NB4 (cell line): ENCODE measurements around the gene MEPCE.
"Not testable (repeated sequence)": the region's sequence is repeated elsewhere in the genome, so short reads cannot be mapped to it uniquely, and the experiment has no call there.

Experiments used
- DNase-seq: peaks from one replicate; pipeline ENCODE4 v3.0.0; 2010; ENCODE audit warnings: low read depth
- H3K4me3 ChIP-seq: one replicate; pipeline ENCODE4 v1.5.1; 2011; ENCODE audit warnings: mild to moderate bottlenecking, low read depth, low read length, moderate library complexity
- CTCF ChIP-seq: IDR thresholded peaks from one replicate; pipeline ENCODE4 v1.5.1; 2012; ENCODE audit warnings: low read depth, low read length
- MYC ChIP-seq: IDR thresholded peaks from 2 replicates; pipeline ENCODE4 v1.6.1; 2011; ENCODE audit warnings: low read depth, low read length
- POLR2A ChIP-seq: IDR thresholded peaks from 2 replicates; pipeline ENCODE4 v1.6.1; 2011; ENCODE audit warnings: mild to moderate bottlenecking; ENCODE audit not compliant: insufficient read length; ENCODE audit errors: extremely low read depth
- TF ChIP-seq, protein P1 (sequence below): IDR thresholded peaks from 2 replicates; pipeline ENCODE4 v1.6.1; 2011; ENCODE audit warnings: low read depth, low read length

The MEPCE gene

DNA sequence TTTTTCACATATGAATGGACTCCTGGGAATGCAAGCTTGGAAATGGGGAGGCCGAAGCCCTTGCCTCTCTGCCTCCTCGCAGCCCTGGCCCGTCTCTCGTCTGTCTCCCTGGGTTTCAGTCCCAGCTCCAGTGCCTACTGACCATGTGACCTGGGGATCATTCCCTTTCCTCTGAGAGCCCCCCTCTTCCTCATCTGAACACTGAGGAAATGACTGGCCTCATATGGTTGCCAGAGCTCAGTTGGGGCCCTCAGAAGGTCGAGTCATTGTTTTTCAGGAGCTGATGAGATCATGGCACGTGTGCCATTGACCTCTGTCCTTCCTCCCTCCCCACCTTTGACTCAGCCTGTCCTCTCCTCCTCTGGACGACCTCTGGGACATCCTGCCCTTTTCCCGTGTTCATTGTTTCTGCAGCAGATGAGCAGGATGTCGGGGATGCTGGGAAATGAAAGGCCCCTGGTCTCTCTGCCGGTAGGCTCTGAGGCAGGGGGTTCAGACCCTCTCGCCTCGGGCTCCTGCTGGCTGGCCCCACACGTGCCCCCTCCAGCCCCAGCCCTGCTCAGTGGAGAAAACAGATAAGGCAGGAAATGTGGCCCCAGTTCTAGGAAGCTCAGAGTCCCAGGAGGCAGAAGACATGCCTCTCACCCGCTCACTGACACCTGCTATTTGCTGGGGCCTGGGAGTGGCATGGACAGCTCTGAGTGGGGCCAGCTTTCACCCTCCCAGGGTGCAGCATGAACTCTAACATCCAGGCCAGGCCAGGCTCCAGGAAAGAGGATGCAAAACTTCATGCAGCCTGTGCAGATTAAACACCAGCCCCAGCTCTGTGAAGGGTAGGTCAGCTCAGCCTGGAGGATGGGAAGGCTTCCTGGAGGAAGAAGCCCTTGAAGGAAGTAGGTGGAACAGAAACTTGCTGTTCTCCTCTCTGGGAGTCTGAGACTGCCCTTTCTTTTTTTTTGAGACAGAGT is 15.0 kb downstream of the MEPCE start:
- peak; percentile 65; the same call in 1 of the 2 replicates for TF ChIP-seq MYC
- no peak for TF ChIP-seq POLR2A
- TF ChIP-seq, protein P1, sequence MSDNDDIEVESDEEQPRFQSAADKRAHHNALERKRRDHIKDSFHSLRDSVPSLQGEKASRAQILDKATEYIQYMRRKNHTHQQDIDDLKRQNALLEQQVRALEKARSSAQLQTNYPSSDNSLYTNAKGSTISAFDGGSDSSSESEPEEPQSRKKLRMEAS = peak; percentile 79
- no peak for TF ChIP-seq CTCF
- DNase-seq = peak; percentile 66
- H3K4me3 ChIP-seq = no peak overlapping the region

GRCh38 chr7:100446040-100446439 is 16.4 kb downstream of the MEPCE start:
- no peak overlapping the region for H3K4me3 ChIP-seq
- TF ChIP-seq, protein P1 = no peak
- no peak for TF ChIP-seq POLR2A
- no peak for TF ChIP-seq MYC
- TF ChIP-seq CTCF = no peak
- DNase-seq = no peak

- not testable (repeated sequence) for H3K4me3 ChIP-seq, DNase-seq
These were observed 17.7 kb downstream of the MEPCE start for GRCh38 chr7:100447363-100447762.

- TF ChIP-seq MYC = no peak
- TF ChIP-seq CTCF = no peak
- TF ChIP-seq, protein P1 = no peak
- no peak for TF ChIP-seq POLR2A
- DNase-seq = no peak
- H3K4me3 ChIP-seq = no peak overlapping the region
These were observed 19.7 kb downstream of the MEPCE start for GRCh38 chr7:100449190-100449795.

DNA sequence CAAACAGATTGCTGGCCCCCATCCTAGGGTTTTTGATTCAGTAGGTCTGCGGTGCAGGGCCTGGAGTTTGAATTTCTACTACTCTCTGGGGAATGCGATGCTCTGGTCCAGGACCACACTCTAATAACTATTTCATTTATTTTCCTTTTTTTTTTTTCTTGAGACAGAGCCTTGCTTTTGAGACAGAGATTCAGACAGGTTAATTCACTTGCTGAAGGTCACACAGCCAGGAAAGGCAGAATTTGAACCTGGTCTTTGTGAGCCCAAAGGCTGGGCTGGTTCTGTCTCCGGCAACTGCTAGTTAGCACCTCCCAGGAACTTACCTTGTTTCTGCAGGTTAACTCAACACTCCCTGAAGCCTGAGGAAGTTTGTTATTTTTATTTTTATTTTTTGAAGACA is 22.9 kb downstream of the MEPCE start:
- DNase-seq = no peak
- TF ChIP-seq, protein P1 = no peak
- TF ChIP-seq POLR2A (no peak), MYC (no peak), CTCF (no peak)
- H3K4me3 ChIP-seq = no peak overlapping the region

DNA sequence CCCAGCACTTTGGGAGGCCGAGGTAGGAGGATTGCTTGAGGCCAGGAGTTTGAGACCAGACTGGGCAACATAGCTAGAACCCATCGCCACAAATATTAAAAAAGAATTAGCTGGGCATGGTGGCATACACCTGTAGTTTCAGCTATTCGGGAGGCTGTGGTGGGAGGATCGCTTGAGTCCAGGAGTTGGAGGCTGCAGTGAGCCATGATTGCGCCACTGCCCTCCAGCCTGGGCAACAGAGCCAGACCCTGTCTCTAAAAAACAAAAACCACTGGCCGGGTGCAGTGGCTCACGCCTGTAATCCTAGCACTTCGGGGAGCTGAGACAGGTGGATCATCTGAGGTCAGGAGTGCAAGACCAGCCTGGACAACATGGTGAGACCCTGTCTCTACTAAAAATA is 24.2 kb downstream of the MEPCE start:
- not testable (repeated sequence) for H3K4me3 ChIP-seq, DNase-seq

DNA sequence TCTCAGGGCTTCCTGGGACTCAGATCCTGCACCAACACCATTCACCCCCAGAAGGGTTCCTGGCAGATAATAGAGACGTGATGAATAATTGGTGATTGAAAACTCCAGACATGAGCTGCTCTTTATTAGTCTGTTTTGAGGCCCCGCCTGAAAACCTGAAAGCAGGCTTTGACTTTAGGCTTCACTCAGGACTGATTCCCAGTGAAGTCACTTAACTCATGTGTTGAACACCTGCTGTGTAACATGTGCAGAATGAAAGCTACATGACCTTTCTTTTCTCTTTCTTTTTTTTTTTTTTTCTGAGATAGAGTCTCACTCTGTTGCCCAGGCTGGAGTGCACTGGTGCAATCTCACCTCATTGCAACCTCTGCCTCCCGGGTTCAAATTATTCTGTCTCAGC is 25.6 kb downstream of the MEPCE start:
- no peak for DNase-seq
- no peak overlapping the region for H3K4me3 ChIP-seq
- TF ChIP-seq, protein P1 = no peak
- TF ChIP-seq POLR2A = no peak
- TF ChIP-seq CTCF = no peak
- TF ChIP-seq MYC = no peak
